D721Med (cell line): ENCODE results near the gene RERE.

Experiments
- DNase-seq: peaks from one replicate; pipeline ENCODE4 v3.0.0; 2011; ENCODE audit warnings: low spot score; ENCODE audit not compliant: insufficient read length
- FAIRE-seq: peaks from 2 replicates; lab custom pipeline; 2011; peaks lifted over from hg19 to GRCh38; lab: Jason Lieb, UNC
- TF ChIP-seq, protein P1 (sequence below): IDR thresholded peaks from 2 replicates; pipeline ENCODE4 v1.5.1; 2012; ENCODE audit warnings: mild to moderate bottlenecking, control low read depth; ENCODE audit not compliant: insufficient read depth; ENCODE audit errors: missing control alignments

The RERE gene

DNA sequence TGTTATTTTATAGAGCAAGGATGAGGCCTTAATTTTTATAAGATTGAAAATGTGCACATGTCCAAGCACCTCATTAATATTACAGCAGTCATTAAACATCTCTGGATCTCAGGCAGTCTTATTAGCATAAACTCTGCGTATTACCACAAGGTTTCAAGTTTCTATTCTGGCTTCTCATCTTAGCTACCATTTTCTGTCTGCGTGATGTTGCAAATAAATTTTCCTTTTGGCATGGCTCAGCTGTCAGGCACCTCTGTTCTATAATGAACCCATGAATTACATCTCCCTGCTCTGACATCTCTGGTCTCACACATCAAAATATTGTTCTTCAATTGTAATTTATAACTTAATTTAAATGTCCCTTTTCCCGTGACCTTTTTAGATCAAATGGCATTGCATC, 343.1 kb downstream of the RERE start:
- FAIRE-seq (no peak), DNase-seq (no peak)
- TF ChIP-seq, protein P1, sequence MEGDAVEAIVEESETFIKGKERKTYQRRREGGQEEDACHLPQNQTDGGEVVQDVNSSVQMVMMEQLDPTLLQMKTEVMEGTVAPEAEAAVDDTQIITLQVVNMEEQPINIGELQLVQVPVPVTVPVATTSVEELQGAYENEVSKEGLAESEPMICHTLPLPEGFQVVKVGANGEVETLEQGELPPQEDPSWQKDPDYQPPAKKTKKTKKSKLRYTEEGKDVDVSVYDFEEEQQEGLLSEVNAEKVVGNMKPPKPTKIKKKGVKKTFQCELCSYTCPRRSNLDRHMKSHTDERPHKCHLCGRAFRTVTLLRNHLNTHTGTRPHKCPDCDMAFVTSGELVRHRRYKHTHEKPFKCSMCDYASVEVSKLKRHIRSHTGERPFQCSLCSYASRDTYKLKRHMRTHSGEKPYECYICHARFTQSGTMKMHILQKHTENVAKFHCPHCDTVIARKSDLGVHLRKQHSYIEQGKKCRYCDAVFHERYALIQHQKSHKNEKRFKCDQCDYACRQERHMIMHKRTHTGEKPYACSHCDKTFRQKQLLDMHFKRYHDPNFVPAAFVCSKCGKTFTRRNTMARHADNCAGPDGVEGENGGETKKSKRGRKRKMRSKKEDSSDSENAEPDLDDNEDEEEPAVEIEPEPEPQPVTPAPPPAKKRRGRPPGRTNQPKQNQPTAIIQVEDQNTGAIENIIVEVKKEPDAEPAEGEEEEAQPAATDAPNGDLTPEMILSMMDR: no peak

DNA sequence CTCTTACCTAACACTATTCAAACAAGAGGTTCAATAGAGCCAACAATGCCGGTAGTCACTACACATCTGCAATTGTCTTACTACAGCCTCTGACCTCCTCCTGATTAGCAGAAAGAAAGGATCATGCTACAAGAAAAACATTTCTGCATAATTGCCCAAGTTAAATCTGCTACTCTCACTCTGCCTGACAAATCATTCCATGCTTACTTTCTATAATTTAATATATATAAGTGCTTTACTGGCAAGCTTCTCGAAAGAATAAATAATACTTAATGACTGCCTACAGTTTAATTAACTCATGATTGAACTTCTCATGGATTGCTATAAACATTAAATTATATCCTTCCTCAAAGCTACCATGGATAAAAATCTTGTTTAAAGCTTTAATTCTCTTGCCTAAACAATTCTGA, 343.5 kb downstream of the RERE start:
- no peak for DNase-seq
- TF ChIP-seq, protein P1: no peak
- no peak for FAIRE-seq

DNA sequence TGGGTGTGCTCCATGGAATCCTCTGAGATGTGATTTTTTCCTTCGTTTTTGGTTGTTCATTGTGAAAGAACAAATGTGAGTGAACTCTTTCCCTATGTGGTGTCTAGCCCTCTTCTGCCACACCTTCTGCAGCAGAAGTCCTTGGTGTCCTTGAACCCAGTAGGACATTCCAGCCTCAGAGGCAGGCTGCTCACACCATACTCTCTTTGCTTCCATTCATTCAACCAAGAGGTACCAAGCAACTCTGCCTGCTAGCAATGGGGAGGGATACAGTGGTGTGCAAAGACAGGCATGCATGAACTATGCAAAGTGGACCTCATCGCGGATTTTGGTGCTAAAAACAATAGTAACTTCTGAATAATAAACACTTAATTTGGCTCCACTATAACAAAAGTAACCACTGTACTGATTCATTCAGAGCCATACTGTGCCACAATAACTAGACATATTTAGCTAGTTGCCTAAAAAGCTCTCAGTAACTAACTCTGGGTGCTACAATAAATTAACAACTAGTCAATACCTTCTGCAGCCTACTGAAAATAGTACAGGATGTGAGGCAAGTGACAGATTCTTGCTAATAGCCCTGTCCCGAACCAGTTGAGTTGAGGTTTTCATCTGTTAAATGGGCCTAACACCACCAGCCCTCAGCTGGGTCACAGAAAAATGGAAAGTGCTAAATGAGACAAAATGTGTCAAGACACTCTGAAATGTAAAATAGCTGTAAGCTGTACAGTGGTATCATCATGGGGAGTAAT, 344.1 kb downstream of the RERE start:
- TF ChIP-seq, protein P1: no peak
- DNase-seq (no peak), FAIRE-seq (no peak)

DNA sequence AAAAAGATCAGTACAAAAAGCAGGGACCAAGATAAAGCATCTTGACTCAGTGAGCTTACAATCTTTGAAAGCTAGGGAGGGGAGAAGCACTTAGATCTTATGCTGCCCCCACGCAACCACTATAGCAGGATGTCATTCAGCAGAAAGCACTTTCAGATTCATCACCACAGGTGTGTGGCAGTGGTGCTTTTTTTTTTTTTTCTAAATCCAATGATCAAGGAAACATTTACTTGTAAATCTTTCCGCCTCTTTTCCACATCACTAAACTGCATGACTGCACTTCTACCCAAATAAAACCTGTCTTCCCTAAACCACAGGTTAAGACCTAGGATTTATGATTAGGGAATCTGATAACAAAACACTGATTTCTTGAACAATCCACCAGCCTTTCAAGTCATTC, 344.8 kb downstream of the RERE start:
- DNase-seq (no peak), FAIRE-seq (no peak)
- TF ChIP-seq, protein P1: no peak

DNA sequence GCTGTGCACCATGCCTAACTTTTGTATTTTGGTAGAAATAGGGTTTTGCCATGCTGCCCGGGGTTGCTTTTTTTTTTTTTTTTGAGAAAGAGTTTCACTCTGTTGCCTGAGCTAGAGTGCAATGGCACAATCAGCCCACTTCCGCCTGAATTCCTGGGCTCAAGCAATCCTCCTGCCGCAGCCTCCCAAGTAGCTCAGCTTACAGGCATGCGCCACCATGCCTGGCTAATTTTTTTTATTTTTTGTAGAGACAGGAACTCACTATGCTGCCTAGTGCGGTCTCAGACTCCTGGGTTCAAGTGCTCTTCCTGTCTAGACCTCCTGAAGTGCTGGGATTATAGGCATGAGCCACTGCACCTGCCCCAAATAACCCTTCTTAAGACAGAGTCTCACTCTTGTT, 346.0 kb downstream of the RERE start:
- FAIRE-seq: no peak
- TF ChIP-seq, protein P1: no peak

DNA sequence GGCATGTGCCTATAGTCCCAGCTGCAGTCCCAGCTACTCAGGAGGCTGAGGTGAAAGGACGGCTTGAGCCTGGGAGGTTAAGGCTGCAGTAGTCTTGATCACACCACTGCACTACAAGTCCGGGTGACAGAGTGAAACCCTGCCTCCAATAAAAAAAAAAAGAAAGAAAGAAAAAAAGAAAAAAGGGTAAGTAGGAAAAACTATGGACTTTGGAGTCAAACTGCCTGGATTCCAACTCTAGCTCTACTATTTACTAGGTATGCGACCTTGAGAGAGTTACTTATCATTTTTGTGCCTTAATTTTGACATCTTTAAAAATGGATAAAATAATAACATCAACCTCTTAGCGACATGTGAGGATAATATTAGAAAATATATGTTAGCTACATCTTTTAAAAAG, 348.7 kb downstream of the RERE start:
- DNase-seq (no peak), FAIRE-seq (no peak)
- TF ChIP-seq, protein P1: no peak

More for the DNA sequence above, 346.0 kb downstream of the RERE start:
- DNase-seq: no peak

DNA sequence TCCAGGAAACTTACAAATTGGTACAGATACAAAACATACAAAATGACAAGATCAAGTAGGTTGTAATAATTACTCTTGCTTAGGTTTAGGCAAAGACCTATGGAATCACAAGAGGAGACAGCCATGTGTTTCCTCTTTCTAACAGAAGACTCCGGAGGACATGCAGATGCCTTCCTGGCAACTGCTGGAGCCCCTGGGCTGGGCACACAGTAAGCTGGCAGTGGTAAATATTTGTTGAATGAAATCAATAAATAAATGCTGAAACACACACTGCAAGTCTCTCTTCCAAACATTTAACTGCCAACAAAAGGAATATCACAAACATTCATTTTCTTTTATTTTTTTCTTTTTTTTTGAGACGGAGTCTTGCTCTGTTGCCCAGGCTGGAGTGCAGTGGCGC, 350.1 kb downstream of the RERE start:
- FAIRE-seq (no peak), DNase-seq (no peak)
- TF ChIP-seq, protein P1: no peak
